Epithelial cell of esophagus (primary cell): Measurements from ENCODE around the gene SYT14.

Source experiments
- DNase-seq: peaks from one replicate; pipeline ENCODE4 v3.0.0; 2010; ENCODE audit warnings: low read depth
- H3K4me3 ChIP-seq: 2 replicates; pipeline ENCODE4 v1.5.1; 2011; ENCODE audit warnings: mild to moderate bottlenecking, low read length, control low read depth
- CTCF ChIP-seq: IDR thresholded peaks from 2 replicates; pipeline ENCODE4 v1.5.1; 2011; ENCODE audit warnings: low read depth, mild to moderate bottlenecking, low read length, control low read depth, inconsistent platforms; ENCODE audit not compliant: insufficient read depth; ENCODE audit errors: missing control alignments

SYT14 gene

GRCh38 chr1:209996348-209996747 lies 58.3 kb downstream of the SYT14 start:
- DNase-seq: no peak
- H3K4me3 ChIP-seq: no peak overlapping the region
- TF ChIP-seq CTCF: no peak

GRCh38 chr1:209999005-209999404 lies 61.0 kb downstream of the SYT14 start:
- DNase-seq: no peak
- TF ChIP-seq CTCF: no peak
- H3K4me3 ChIP-seq: no peak overlapping the region

GRCh38 chr1:210001751-210002150 lies 63.7 kb downstream of the SYT14 start:
- no peak for DNase-seq
- H3K4me3 ChIP-seq: no peak overlapping the region
- TF ChIP-seq CTCF: no peak

GRCh38 chr1:210003501-210003900 lies 65.5 kb downstream of the SYT14 start:
- no peak for DNase-seq
- no peak for TF ChIP-seq CTCF
- H3K4me3 ChIP-seq: no peak overlapping the region

- DNase-seq: no peak
- no peak for TF ChIP-seq CTCF
- H3K4me3 ChIP-seq: no peak overlapping the region
Measured at GRCh38 chr1:210010161-210010560, 72.1 kb downstream of the SYT14 start.

- no peak for DNase-seq
- no peak for TF ChIP-seq CTCF
- no peak overlapping the region for H3K4me3 ChIP-seq
Measured at GRCh38 chr1:210021145-210021860, 83.3 kb downstream of the SYT14 start.

- DNase-seq: no peak
- no peak for TF ChIP-seq CTCF
- H3K4me3 ChIP-seq: no peak overlapping the region
Measured at GRCh38 chr1:210022044-210022443, 84.0 kb downstream of the SYT14 start.
